Renal cortex interstitium (tissue), 11 donors: ENCODE measurements around the gene TUG1. TPM values are rescaled to one million over a fixed set of nuclear protein-coding genes. Genes with fewer than 3 reads are reported as not detected.

Experiments
- DNase-seq, 11 donors: peaks; one replicate each; pipeline ENCODE4 v3.0.0-alpha.2; 2013; ENCODE audit warnings: low read depth in 9 of 11, low spot score in 4 of 11; ENCODE audit errors: extremely low read depth in 1 of 11
- polyA plus RNA-seq, 3 donors: library from polyadenylated mRNA; unstranded; fragments of 120-200 nt; gene quantifications; one replicate each; pipeline ENCODE4 v1.2.1, GENCODE V29; 2013; ENCODE audit not compliant: insufficient read length in 3 of 3

TUG1 gene
- polyA plus RNA-seq, 3 donors, result 207 to 231 (median 211) TPM

GRCh38 chr22:30940685-30941362 lies 28.2 kb upstream of the TUG1 start:
- DNase-seq, result no peak

GRCh38 chr22:30941363-30941740 lies 27.7 kb upstream of the TUG1 start:
- DNase-seq, result no peak

- DNase-seq, result no peak
Measured at GRCh38 chr22:30943368-30943767, 25.7 kb upstream of the TUG1 start.

GRCh38 chr22:30944986-30945385 lies 24.1 kb upstream of the TUG1 start:
- no peak for DNase-seq

- no peak for DNase-seq
Measured at GRCh38 chr22:30945653-30946052, 23.4 kb upstream of the TUG1 start.

GRCh38 chr22:30946354-30946753 lies 22.7 kb upstream of the TUG1 start:
- no peak for DNase-seq

GRCh38 chr22:30947173-30947815 lies 21.8 kb upstream of the TUG1 start:
- no peak for DNase-seq

- peak in 10 of 11 donors; percentile 21 to 65 (median 30) for DNase-seq
Measured at GRCh38 chr22:30947816-30948454, 21.1 kb upstream of the TUG1 start.

- no peak for DNase-seq
Measured at GRCh38 chr22:30948930-30949342, 20.1 kb upstream of the TUG1 start.

GRCh38 chr22:30949934-30950660 lies 19.0 kb upstream of the TUG1 start:
- no peak for DNase-seq

GRCh38 chr22:30953206-30953605 lies 15.9 kb upstream of the TUG1 start:
- DNase-seq, result no peak

GRCh38 chr22:30955153-30955552 lies 13.9 kb upstream of the TUG1 start:
- DNase-seq, result no peak

- DNase-seq, result no peak
Measured at GRCh38 chr22:30964858-30965257, 4.2 kb upstream of the TUG1 start.

- DNase-seq, result peak in 8 of 11 donors; percentile 4 to 29 (median 8)
Measured at GRCh38 chr22:30968015-30968923, 796 bp upstream of the TUG1 start, which contains the start of gene MORC2. MORC2 (minus strand) TSS chr22:30968774; CDS start chr22:30967889, 885 bp downstream.

- DNase-seq, result peak in 9 of 11 donors; percentile 6 to 38 (median 16)
Measured at GRCh38 chr22:30969532-30970355, 679 bp downstream of the TUG1 start.

GRCh38 chr22:30970356-30970746 lies 1.3 kb downstream of the TUG1 start:
- DNase-seq, result no peak

GRCh38 chr22:30978304-30978962 lies 9.4 kb downstream of the TUG1 start:
- DNase-seq, result no peak
